GM23338 (cell line): Measurements from ENCODE around the gene DNAH17. TPM values are rescaled to one million over a fixed set of nuclear protein-coding genes. Genes with fewer than 3 reads are reported as not detected.

Experiments
- ATAC-seq: fragments of 200-7000 bp; cut with Tn5 transposase; 3 replicates; pipeline ENCODE4 v1.9.1; 2020
- DNase-seq: peaks from one replicate; pipeline ENCODE4 v3.0.0-alpha.2; 2015; ENCODE audit warnings: low spot score
- H2AFZ ChIP-seq: fragments of 200-600 bp; sonication (generic); 2 replicates; pipeline ENCODE4 v1.8.0; 2016; ENCODE audit warnings: antibody characterized with exemption, mild to moderate bottlenecking, moderate library complexity
- H3F3A ChIP-seq: fragments of 200-600 bp; sonication (generic); replicated peaks from 2 replicates; pipeline ENCODE4 v1.8.0; 2017; ENCODE audit warnings: antibody characterized with exemption, mixed run types, low read depth
- H3K27ac ChIP-seq: fragments of 200-600 bp; sonication (generic); 2 replicates; pipeline ENCODE4 v1.6.1; 2016; ENCODE audit warnings: low read depth
- H3K27me3 ChIP-seq: fragments of 200-600 bp; sonication (generic); 2 replicates; pipeline ENCODE4 v1.8.0; 2016; ENCODE audit warnings: mild to moderate bottlenecking, mixed run types, moderate library complexity; ENCODE audit not compliant: insufficient read depth
- H3K36me3 ChIP-seq: fragments of 200-600 bp; sonication (generic); 2 replicates; pipeline ENCODE4 v1.8.0; 2016; ENCODE audit warnings: mild to moderate bottlenecking; ENCODE audit not compliant: insufficient read depth
- H3K4me1 ChIP-seq: fragments of 200-600 bp; sonication (generic); 2 replicates; pipeline ENCODE4 v1.8.0; 2016; ENCODE audit warnings: mild to moderate bottlenecking, moderate library complexity; ENCODE audit not compliant: insufficient read depth
- H3K4me2 ChIP-seq: fragments of 200-600 bp; sonication (generic); 2 replicates; pipeline ENCODE4 v1.7.1; 2017; ENCODE audit warnings: mixed run types
- H3K4me3 ChIP-seq: fragments of 200-600 bp; sonication (generic); 2 replicates; pipeline ENCODE4 v1.6.1; 2016; ENCODE audit warnings: mixed run types
- H3K79me2 ChIP-seq: fragments of 200-600 bp; sonication (generic); replicated peaks from 2 replicates; pipeline ENCODE4 v1.8.0; 2017; ENCODE audit warnings: mild to moderate bottlenecking; ENCODE audit not compliant: insufficient read depth
- H3K9me2 ChIP-seq: fragments of 200-600 bp; sonication (generic); 2 replicates; pipeline ENCODE4 v1.8.0; 2017; ENCODE audit not compliant: insufficient read depth
- H4K20me1 ChIP-seq: fragments of 200-600 bp; sonication (generic); replicated peaks from 2 replicates; pipeline ENCODE4 v1.8.0; 2017; ENCODE audit warnings: mild to moderate bottlenecking; ENCODE audit not compliant: insufficient read depth
- H3K27ac Mint-ChIP-seq: 2 replicates; pipeline ENCODE4 v1.8.0; 2020; ENCODE audit warnings: inconsistent platforms, mild to moderate bottlenecking, moderate library complexity, mixed read lengths
- H3K27me3 Mint-ChIP-seq: 3 replicates; pipeline ENCODE4 v1.8.0; 2022; ENCODE audit warnings: low read depth, mild to moderate bottlenecking, moderate library complexity, mixed read lengths, inconsistent platforms; ENCODE audit not compliant: insufficient read depth, poor library complexity
- H3K36me3 Mint-ChIP-seq: 3 replicates; pipeline ENCODE4 v1.8.0; 2021; ENCODE audit warnings: low read depth, mild to moderate bottlenecking, inconsistent platforms, moderate library complexity, mixed read lengths
- H3K4me1 Mint-ChIP-seq: 3 replicates; pipeline ENCODE4 v1.8.0; 2020; ENCODE audit warnings: mild to moderate bottlenecking, inconsistent platforms, mixed read lengths
- H3K4me3 Mint-ChIP-seq: 3 replicates; pipeline ENCODE4 v1.8.0; 2021; ENCODE audit warnings: moderate library complexity, mild to moderate bottlenecking, inconsistent platforms, mixed read lengths
- H3K9me3 Mint-ChIP-seq: 3 replicates; pipeline ENCODE4 v1.8.0; 2020; ENCODE audit warnings: moderate library complexity, mild to moderate bottlenecking, inconsistent platforms, mixed read lengths
- CREB1 ChIP-seq: fragments of 250-450 bp; sonication (Bioruptor Pico); IDR thresholded peaks from 2 replicates; pipeline ENCODE4 v1.5.0; 2020; ENCODE audit warnings: low read depth, mild to moderate bottlenecking, moderate library complexity
- EZH2 ChIP-seq: fragments of 200-600 bp; sonication (generic); IDR thresholded peaks from one replicate; pipeline ENCODE4 v1.8.0; 2017; ENCODE audit warnings: antibody characterized with exemption, mild to moderate bottlenecking, low read depth; ENCODE audit not compliant: unreplicated experiment
- EZH2phosphoT487 ChIP-seq: fragments of 200-600 bp; sonication (generic); IDR thresholded peaks from one replicate; pipeline ENCODE4 v1.8.1; 2018; ENCODE audit warnings: antibody characterized with exemption; ENCODE audit not compliant: unreplicated experiment
- NANOG ChIP-seq: IDR thresholded peaks from 2 replicates; pipeline ENCODE4 v1.6.1; 2016; ENCODE audit warnings: antibody characterized with exemption, borderline replicate concordance
- POLR2AphosphoS5 ChIP-seq: IDR thresholded peaks from 2 replicates; pipeline ENCODE4 v1.6.1; 2016; ENCODE audit warnings: antibody characterized with exemption, low read depth
- STAT1 ChIP-seq: IDR thresholded peaks from one replicate; pipeline ENCODE4 v1.6.1; 2016; ENCODE audit warnings: antibody characterized with exemption; ENCODE audit not compliant: unreplicated experiment
- ZNF331 ChIP-seq: fragments of 250-450 bp; sonication (Bioruptor Pico); IDR thresholded peaks from 2 replicates; pipeline ENCODE4 v1.5.0; 2020; ENCODE audit warnings: low read depth, mild to moderate bottlenecking, moderate library complexity
- polyA plus RNA-seq: library from polyadenylated mRNA; unstranded; fragments of >200 nt; fragmentation: Nextera tagmentation; extraction: Ambion mirVana; gene quantifications from 2 replicates; pipeline ENCODE4 v1.2.1, GENCODE V29; 2016
- total RNA-seq: library from RNA; depleted of rRNA; stranded (reverse); fragments of >200 nt; shearing (Covaris generic); gene quantifications from 2 replicates; pipeline ENCODE4 v1.2.3, GENCODE V29; 2014
- TF ChIP-seq, protein P1 (sequence below), 2 experiments: fragments of 200-600 bp in 1 of 2; sonication (generic) in 1 of 2; conservative IDR thresholded peaks; 2 replicates each; pipeline versions ENCODE4 v1.5.1 to v1.6.1; 2016 to 2017; ENCODE audit warnings: antibody characterized with exemption in 2 of 2, low read depth in 2 of 2, mild to moderate bottlenecking in 2 of 2, moderate library complexity in 1 of 2
- TF ChIP-seq, protein P2 (sequence below): fragments of 250-450 bp; sonication (Bioruptor Pico); IDR thresholded peaks from 2 replicates; pipeline ENCODE4 v1.5.0; 2020; ENCODE audit warnings: mild to moderate bottlenecking, moderate library complexity

The DNAH17 gene
- total and polyA plus RNA-seq, 2 experiments from 2014 or later, result 0.59 to 2.0 TPM

DNA sequence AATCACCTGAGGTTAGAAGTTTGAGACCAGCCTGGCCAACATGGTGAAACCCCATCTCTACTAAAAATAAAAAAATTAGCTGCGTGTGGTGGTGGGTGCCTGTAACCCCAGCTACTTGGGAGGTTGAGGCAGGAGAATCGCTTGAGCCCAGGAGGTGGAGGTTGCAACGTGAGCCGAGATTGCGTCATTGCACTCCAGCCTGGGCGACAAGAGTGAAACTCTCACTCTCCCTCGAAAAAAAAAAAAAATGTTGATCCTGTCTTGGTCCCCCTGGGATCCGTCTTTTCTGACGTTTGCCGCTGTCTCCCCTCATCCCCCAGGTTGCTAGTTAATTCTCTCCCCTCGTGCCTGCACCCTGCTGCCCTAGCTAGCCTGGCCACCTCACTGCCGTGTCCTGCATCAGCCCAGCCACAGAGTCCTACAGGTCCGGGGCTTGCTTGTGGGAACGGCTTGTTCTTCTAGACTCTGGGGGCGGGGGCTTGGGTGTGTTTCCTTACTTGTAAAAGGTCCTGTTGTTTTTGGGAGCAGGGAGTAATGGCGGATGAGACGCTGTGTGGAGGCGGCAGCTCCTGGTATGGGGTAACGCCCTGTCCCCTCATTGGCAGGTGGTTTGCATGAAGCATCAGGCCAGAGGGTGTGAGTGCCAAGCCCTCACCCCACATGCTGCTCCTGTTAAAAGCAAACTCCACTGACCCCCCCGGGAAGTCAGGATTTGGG lies 154.2 kb downstream of the DNAH17 start:
- H3K9me3 Mint-ChIP-seq, result no peaks in the 10 kb centered on the region
- Histone ChIP-seq H3K79me2 (peaks cover 19% of the 10 kb centered on the region), H3K27me3 (no peaks in the 10 kb centered on the region), H2AFZ (no peak overlapping the region), H3K9me2 (no peaks in the 10 kb centered on the region), H3K4me3 (no peak overlapping the region), H4K20me1 (peaks cover 16% of the 10 kb centered on the region), H3K36me3 (peaks cover 20% of the 10 kb centered on the region), H3K27ac (peak overlapping the region; percentile 29), H3K4me1 (peaks cover 12% of the 10 kb centered on the region; the same call in 1 of the 2 replicates), H3K4me2 (no peak overlapping the region), H3F3A (peaks cover 22% of the 10 kb centered on the region)
- DNase-seq (no peak), ATAC-seq (no peak)
- H3K36me3 Mint-ChIP-seq, result peaks cover 69% of the 10 kb centered on the region
- no peak overlapping the region; the same call in 2 of the 3 replicates for H3K4me3 Mint-ChIP-seq
- H3K27ac Mint-ChIP-seq, result peak overlapping the region; percentile 96
- no peak for TF ChIP-seq CREB1 (CRISPR knock-in tag)
- no peak for TF ChIP-seq EZH2phosphoT487
- TF ChIP-seq ZNF331, result no peak
- no peak for TF ChIP-seq EZH2
- TF ChIP-seq, protein P1, sequence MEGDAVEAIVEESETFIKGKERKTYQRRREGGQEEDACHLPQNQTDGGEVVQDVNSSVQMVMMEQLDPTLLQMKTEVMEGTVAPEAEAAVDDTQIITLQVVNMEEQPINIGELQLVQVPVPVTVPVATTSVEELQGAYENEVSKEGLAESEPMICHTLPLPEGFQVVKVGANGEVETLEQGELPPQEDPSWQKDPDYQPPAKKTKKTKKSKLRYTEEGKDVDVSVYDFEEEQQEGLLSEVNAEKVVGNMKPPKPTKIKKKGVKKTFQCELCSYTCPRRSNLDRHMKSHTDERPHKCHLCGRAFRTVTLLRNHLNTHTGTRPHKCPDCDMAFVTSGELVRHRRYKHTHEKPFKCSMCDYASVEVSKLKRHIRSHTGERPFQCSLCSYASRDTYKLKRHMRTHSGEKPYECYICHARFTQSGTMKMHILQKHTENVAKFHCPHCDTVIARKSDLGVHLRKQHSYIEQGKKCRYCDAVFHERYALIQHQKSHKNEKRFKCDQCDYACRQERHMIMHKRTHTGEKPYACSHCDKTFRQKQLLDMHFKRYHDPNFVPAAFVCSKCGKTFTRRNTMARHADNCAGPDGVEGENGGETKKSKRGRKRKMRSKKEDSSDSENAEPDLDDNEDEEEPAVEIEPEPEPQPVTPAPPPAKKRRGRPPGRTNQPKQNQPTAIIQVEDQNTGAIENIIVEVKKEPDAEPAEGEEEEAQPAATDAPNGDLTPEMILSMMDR (conservative IDR thresholded peaks at IDR 0.05; ENCODE audit: low read depth in 2 of 2), result no peak
- TF ChIP-seq POLR2AphosphoS5, result no peak
- H3K4me1 Mint-ChIP-seq, result peaks cover 24% of the 10 kb centered on the region
- peaks cover 8% of the 10 kb centered on the region for H3K27me3 Mint-ChIP-seq

DNA sequence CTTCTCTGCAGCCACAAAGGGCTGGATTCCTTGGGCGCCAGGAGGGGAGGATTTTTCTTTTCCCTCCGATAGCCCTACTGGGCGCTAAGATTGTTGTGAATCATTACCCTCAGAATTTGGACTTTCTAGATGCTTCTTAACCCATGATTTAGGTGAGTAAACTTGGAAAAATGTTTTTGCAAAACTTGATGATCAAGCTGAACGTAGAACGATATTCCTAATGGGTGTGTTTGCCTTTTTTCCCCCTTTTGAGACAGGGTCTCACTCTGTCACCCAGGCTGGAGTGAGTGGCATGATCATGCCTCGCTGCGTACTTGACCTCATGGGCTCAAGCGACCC lies 155.0 kb downstream of the DNAH17 start:
- Mint-ChIP-seq H3K9me3 (no peaks in the 10 kb centered on the region), H3K27me3 (peaks cover 8% of the 10 kb centered on the region), H3K27ac (peak overlapping the region; percentile 89), H3K36me3 (peaks cover 69% of the 10 kb centered on the region), H3K4me1 (peaks cover 24% of the 10 kb centered on the region), H3K4me3 (no peak overlapping the region)
- peak overlapping the region; percentile 29 for H3K27ac ChIP-seq
- peaks cover 21% of the 10 kb centered on the region for H3K79me2 ChIP-seq
- H2AFZ ChIP-seq, result no peak overlapping the region
- TF ChIP-seq, protein P2, sequence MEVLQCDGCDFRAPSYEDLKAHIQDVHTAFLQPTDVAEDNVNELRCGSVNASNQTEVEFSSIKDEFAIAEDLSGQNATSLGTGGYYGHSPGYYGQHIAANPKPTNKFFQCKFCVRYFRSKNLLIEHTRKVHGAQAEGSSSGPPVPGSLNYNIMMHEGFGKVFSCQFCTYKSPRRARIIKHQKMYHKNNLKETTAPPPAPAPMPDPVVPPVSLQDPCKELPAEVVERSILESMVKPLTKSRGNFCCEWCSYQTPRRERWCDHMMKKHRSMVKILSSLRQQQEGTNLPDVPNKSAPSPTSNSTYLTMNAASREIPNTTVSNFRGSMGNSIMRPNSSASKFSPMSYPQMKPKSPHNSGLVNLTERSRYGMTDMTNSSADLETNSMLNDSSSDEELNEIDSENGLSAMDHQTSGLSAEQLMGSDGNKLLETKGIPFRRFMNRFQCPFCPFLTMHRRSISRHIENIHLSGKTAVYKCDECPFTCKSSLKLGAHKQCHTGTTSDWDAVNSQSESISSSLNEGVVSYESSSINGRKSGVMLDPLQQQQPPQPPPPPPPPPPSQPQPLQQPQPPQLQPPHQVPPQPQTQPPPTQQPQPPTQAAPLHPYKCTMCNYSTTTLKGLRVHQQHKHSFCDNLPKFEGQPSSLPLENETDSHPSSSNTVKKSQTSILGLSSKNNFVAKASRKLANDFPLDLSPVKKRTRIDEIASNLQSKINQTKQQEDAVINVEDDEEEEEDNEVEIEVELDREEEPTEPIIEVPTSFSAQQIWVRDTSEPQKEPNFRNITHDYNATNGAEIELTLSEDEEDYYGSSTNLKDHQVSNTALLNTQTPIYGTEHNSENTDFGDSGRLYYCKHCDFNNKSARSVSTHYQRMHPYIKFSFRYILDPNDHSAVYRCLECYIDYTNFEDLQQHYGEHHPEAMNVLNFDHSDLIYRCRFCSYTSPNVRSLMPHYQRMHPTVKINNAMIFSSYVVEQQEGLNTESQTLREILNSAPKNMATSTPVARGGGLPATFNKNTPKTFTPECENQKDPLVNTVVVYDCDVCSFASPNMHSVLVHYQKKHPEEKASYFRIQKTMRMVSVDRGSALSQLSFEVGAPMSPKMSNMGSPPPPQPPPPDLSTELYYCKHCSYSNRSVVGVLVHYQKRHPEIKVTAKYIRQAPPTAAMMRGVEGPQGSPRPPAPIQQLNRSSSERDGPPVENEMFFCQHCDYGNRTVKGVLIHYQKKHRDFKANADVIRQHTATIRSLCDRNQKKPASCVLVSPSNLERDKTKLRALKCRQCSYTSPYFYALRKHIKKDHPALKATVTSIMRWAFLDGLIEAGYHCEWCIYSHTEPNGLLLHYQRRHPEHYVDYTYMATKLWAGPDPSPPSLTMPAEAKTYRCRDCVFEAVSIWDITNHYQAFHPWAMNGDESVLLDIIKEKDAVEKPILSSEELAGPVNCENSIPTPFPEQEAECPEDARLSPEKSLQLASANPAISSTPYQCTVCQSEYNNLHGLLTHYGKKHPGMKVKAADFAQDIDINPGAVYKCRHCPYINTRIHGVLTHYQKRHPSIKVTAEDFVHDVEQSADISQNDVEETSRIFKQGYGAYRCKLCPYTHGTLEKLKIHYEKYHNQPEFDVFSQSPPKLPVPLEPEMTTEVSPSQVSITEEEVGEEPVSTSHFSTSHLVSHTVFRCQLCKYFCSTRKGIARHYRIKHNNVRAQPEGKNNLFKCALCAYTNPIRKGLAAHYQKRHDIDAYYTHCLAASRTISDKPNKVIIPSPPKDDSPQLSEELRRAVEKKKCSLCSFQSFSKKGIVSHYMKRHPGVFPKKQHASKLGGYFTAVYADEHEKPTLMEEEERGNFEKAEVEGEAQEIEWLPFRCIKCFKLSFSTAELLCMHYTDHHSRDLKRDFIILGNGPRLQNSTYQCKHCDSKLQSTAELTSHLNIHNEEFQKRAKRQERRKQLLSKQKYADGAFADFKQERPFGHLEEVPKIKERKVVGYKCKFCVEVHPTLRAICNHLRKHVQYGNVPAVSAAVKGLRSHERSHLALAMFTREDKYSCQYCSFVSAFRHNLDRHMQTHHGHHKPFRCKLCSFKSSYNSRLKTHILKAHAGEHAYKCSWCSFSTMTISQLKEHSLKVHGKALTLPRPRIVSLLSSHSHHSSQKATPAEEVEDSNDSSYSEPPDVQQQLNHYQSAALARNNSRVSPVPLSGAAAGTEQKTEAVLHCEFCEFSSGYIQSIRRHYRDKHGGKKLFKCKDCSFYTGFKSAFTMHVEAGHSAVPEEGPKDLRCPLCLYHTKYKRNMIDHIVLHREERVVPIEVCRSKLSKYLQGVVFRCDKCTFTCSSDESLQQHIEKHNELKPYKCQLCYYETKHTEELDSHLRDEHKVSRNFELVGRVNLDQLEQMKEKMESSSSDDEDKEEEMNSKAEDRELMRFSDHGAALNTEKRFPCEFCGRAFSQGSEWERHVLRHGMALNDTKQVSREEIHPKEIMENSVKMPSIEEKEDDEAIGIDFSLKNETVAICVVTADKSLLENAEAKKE, result no peak
- no peak for TF ChIP-seq POLR2AphosphoS5
- TF ChIP-seq ZNF331, result no peak
- no peak for TF ChIP-seq NANOG
- no peak for TF ChIP-seq STAT1
- no peak for TF ChIP-seq EZH2
- peaks cover 22% of the 10 kb centered on the region for H3F3A ChIP-seq
- DNase-seq (no peak), ATAC-seq (no peak)
- peaks cover 16% of the 10 kb centered on the region for H4K20me1 ChIP-seq
- H3K9me2 ChIP-seq, result no peaks in the 10 kb centered on the region
- H3K4me2 ChIP-seq, result no peak overlapping the region
- no peaks in the 10 kb centered on the region for H3K27me3 ChIP-seq
- H3K4me3 ChIP-seq, result no peak overlapping the region
- H3K4me1 ChIP-seq, result peaks cover 12% of the 10 kb centered on the region; the same call in 1 of the 2 replicates
- peaks cover 20% of the 10 kb centered on the region for H3K36me3 ChIP-seq
